ENCODE results near the gene SCUBE2.

SCUBE2 gene

GRCh38 chr11:9137293-9138132, 46.1 kb upstream of the SCUBE2 start:
- Mint-ChIP-seq H3K9me3 (no peaks in the 10 kb centered on the region), H3K27me3 (ENCODE audit: low read depth) (no peaks in the 10 kb centered on the region), H3K27ac (peak overlapping the region in 2 of 3 experiments; percentile 5 to 15), H3K4me3 (no peak overlapping the region), H3K4me1 (peaks cover 9% of the 10 kb centered on the region), H3K36me3 (ENCODE audit: low read depth) (peaks cover 52% of the 10 kb centered on the region)
- TF ChIP-seq, protein P1, sequence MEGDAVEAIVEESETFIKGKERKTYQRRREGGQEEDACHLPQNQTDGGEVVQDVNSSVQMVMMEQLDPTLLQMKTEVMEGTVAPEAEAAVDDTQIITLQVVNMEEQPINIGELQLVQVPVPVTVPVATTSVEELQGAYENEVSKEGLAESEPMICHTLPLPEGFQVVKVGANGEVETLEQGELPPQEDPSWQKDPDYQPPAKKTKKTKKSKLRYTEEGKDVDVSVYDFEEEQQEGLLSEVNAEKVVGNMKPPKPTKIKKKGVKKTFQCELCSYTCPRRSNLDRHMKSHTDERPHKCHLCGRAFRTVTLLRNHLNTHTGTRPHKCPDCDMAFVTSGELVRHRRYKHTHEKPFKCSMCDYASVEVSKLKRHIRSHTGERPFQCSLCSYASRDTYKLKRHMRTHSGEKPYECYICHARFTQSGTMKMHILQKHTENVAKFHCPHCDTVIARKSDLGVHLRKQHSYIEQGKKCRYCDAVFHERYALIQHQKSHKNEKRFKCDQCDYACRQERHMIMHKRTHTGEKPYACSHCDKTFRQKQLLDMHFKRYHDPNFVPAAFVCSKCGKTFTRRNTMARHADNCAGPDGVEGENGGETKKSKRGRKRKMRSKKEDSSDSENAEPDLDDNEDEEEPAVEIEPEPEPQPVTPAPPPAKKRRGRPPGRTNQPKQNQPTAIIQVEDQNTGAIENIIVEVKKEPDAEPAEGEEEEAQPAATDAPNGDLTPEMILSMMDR (IDR thresholded peaks at IDR 0.05; ENCODE audit: unreplicated experiment in 3 of 3) = peak; percentile 85 to 94 (median 91)

DNA sequence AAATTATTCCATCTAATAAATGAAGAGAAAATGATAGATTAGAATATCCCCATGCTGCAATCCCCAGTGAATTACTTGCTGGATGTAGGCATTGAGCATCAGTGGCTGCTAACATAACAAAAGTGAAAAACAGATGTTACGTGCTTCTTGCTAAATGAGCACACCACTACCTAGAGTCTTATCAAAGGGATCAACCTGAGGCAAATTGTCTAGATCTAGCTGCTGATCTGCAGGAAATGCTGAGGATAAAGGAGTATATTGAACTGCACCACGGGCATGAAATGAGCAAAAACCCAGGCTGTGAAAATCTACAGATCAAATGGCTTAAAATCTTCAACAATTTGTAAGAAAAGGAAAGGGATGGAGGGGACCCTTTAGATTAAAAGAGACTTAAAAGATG, 45.3 kb upstream of the SCUBE2 start:
- H3K9me3 Mint-ChIP-seq = no peaks in the 10 kb centered on the region
- H3K36me3 Mint-ChIP-seq (ENCODE audit: low read depth) = peaks cover 48% of the 10 kb centered on the region
- no peaks in the 10 kb centered on the region for H3K27me3 Mint-ChIP-seq (ENCODE audit: low read depth)
- H3K4me1 Mint-ChIP-seq = peaks cover 9% of the 10 kb centered on the region
- TF ChIP-seq, protein P1 (IDR thresholded peaks at IDR 0.05; ENCODE audit: unreplicated experiment in 3 of 3) = no peak
- no peak overlapping the region for H3K27ac Mint-ChIP-seq
- no peak overlapping the region for H3K4me3 Mint-ChIP-seq

DNA sequence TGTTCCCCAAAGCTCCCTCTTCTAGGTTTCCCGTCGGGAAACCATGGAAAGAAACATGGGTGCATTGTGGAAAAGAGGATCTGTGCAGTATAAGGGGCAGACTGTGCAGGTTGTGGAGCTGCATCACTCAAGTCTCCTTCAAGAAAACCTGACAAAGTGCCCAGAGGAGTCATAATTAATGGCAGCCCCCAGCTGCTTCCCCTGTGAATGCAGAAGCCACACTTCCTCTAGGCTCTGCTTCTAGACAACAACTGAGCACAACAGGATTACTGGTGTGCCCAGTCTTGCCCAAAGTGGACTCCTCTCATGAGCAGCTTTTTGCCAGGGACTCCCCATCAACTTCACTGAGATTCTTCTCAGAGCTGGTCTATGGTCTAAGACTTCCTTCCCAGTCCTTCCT, 42.6 kb upstream of the SCUBE2 start:
- no peak overlapping the region for H3K27ac Mint-ChIP-seq
- H3K27me3 Mint-ChIP-seq (ENCODE audit: low read depth) = no peaks in the 10 kb centered on the region
- peaks cover 2% of the 10 kb centered on the region for H3K9me3 Mint-ChIP-seq
- H3K36me3 Mint-ChIP-seq (ENCODE audit: low read depth) = peaks cover 38% of the 10 kb centered on the region
- H3K4me1 Mint-ChIP-seq = peaks cover 6% of the 10 kb centered on the region
- no peak overlapping the region for H3K4me3 Mint-ChIP-seq
- TF ChIP-seq, protein P1 (IDR thresholded peaks at IDR 0.05; ENCODE audit: unreplicated experiment in 3 of 3) = no peak

DNA sequence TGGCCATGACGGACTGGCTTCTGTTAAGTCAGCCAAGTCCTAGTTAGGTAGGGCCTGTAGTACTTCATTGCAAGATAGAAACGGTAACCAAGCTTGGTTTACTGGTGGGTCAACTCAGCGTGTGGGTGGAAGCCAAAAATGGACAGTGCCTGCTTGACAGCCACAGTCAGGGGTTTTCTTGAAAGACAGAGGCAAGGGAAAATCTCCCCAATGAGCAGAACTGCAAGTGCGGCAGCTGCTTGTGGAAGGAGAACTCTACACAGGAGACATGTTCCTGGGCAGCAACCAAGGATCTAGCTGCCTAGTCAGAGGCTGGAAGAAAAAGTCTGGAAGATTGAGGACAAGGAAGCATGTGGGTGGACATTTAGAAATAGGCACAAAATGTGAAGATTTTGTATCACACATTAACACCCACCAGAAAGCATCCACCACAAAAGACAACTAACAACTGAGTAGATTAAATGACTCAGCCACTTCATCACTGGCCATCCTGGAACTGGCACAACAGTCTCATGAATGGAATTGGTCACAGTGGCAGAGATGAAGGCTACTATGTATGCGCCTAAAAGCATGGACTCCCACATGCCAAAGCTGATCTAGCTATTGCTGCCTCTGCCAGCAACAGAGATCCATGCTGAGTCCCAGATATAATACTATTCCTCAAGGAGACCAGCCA, 40.9 kb upstream of the SCUBE2 start:
- H3K4me1 Mint-ChIP-seq = no peaks in the 10 kb centered on the region
- no peaks in the 10 kb centered on the region for H3K27me3 Mint-ChIP-seq (ENCODE audit: low read depth)

DNA sequence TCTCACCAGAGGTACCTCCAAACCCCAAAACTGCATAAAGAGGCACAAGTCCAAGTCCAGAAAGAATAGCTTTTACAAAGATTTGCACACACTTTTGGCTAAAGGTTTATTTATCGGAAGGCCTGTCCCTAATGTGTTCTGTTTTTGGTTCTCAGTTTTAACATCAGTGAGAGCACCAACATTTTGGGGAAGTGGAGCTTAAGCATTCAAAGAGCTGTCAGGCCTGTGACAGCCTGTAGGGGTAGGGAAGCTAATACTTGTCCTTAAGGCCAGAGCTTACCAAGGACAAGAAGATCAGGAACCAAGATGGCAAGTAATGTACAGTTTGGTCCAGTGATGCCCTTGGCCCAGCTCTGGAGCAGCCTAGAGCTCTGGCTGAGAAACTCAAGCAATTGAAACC, 38.9 kb upstream of the SCUBE2 start:
- Mint-ChIP-seq H3K36me3 (ENCODE audit: low read depth) (peaks cover 39% of the 10 kb centered on the region), H3K27ac (no peak overlapping the region), H3K4me1 (no peaks in the 10 kb centered on the region), H3K4me3 (no peak overlapping the region), H3K9me3 (peaks cover 6% of the 10 kb centered on the region), H3K27me3 (ENCODE audit: low read depth) (no peaks in the 10 kb centered on the region)
- TF ChIP-seq, protein P1 (IDR thresholded peaks at IDR 0.05; ENCODE audit: unreplicated experiment in 3 of 3) = no peak

More for the DNA sequence above, 40.9 kb upstream of the SCUBE2 start:
- Mint-ChIP-seq H3K4me3 (no peak overlapping the region), H3K36me3 (ENCODE audit: low read depth) (peaks cover 40% of the 10 kb centered on the region), H3K9me3 (peaks cover 4% of the 10 kb centered on the region), H3K27ac (no peak overlapping the region)
- TF ChIP-seq, protein P1 (IDR thresholded peaks at IDR 0.05; ENCODE audit: unreplicated experiment in 3 of 3) = no peak
